Airway epithelial cell (primary cell): Measurements from ENCODE around the gene TPRA1. TPM values are rescaled to one million over a fixed set of nuclear protein-coding genes. Genes with fewer than 3 reads are reported as not detected.

Experiments used
- total RNA-seq: library from RNA; depleted of rRNA; stranded (reverse); fragments of >200 nt; gene quantifications from 2 replicates; pipeline ENCODE4 v1.2.3, GENCODE V29; 2015

The TPRA1 gene
- total RNA-seq: 36.3 and 39.7 TPM in 2 replicates

DNA sequence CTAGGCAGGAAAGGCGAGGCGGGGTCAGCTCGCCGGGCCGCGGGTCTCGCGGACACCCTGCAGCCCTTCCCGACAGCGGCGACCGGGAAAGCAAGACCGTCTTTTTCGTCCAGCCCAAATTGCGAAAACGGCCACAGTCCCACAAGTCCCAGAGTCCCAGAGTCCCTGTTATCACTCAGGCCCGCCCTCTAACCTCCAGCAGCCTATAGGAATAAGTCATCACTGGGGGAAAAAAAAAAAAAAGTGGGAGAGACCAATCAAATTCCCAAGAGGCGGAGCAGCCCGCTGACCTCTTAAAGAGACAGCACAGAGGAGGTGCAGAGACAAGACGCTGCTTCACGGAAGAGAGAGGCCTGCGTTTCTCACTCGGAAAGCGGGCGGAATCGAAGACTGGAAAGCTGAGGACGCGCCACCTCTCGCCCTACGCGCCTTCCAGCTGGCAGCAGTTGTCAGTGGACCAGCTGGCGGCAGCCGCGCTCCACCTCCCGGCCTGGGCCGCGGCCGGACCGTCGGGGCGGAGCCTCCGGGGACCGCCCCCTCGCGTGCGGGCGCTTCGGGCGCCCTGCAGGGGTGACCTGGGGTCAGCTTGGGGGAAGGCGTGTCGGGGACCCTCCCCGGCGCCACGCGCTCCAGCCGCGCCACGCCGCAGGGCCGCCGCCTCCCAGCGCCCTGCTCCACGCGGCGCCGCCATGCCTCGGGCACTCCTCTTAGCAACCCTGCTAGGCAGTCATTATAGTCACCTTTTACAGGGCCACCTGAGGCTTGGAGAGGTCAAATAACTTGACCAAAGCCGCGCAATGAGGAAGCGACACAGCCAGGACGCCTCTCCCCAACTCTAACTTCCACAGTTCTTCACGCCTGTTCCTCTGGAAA, at the start of gene TPRA1:
Gene TPRA1, minus strand, starts transcription at position 141 of the 873 bp plus-strand sequence. CDS start 10,587 bp downstream, outside the sequence.

GRCh38 chr3:127628788-127629466, 38.4 kb upstream of the TPRA1 start, which contains the start of gene PODXL2:
Gene PODXL2, plus strand, starts transcription at chr3:127629185. Its CDS starts 35 bp downstream, at chr3:127629220.

Other genes with a start within 250 kb of the TPRA1 start
- 55.0 and 65.9 TPM in 2 replicates for gene MCM2, start 7.7 kb upstream of the TPRA1 start, total RNA-seq
- gene PODXL2, start 38.5 kb upstream of the TPRA1 start, total RNA-seq: 11.8 and 13.5 TPM in 2 replicates
- 3.9 and 4.3 TPM in 2 replicates for gene ABTB1, start 82.2 kb upstream of the TPRA1 start, total RNA-seq
- 39.0 and 44.1 TPM in 2 replicates for gene MGLL, start 231.8 kb upstream of the TPRA1 start, total RNA-seq